CD8-positive, alpha-beta memory T cell (primary cell): ENCODE data around the gene TTLL1. TPM values are rescaled to one million over a fixed set of nuclear protein-coding genes. Genes with fewer than 3 reads are reported as not detected.
"Not testable (repeated sequence)": the region's sequence is repeated elsewhere in the genome, so short reads cannot be mapped to it uniquely, and the experiment has no call there.

Experiments
- CTCF ChIA-PET: fragments of 350-600 bp; sonication (Branson Sonifier 250); formaldehyde crosslinking; loops from one replicate; lab custom pipeline; 2021; ENCODE audit warnings: antibody characterized with exemption; lab: Charles Lee
- POLR2A ChIA-PET: fragments of 350-600 bp; sonication (Branson Sonifier 250); formaldehyde crosslinking; loops from one replicate; lab custom pipeline; 2021; ENCODE audit warnings: antibody characterized with exemption; lab: Charles Lee
- DNase-seq, 5 donors: peaks; one replicate each; pipeline versions ENCODE4 v3.0.0 to v3.0.0-alpha.2; 2020 to 2022; ENCODE audit warnings: mixed read lengths in 1 of 5
- H3K27ac ChIP-seq: one replicate; pipeline ENCODE4 v1.7.0; 2013; ENCODE audit warnings: low read depth, mild to moderate bottlenecking, low read length, moderate library complexity
- H3K27me3 ChIP-seq: 2 replicates; pipeline ENCODE4 v1.7.0; 2013; ENCODE audit warnings: low read length, mild to moderate bottlenecking; ENCODE audit not compliant: insufficient read depth, poor library complexity, severe bottlenecking
- H3K36me3 ChIP-seq: 2 replicates; pipeline ENCODE4 v1.7.0; 2013; ENCODE audit warnings: mild to moderate bottlenecking, low read length, moderate library complexity; ENCODE audit not compliant: insufficient read depth
- H3K4me1 ChIP-seq: 2 replicates; pipeline ENCODE4 v1.7.0; 2013; ENCODE audit warnings: mild to moderate bottlenecking, low read length, moderate library complexity; ENCODE audit not compliant: insufficient read depth
- H3K4me3 ChIP-seq: 2 replicates; pipeline ENCODE4 v1.7.0; 2013; ENCODE audit warnings: mild to moderate bottlenecking, low read length
- H3K9me3 ChIP-seq: 2 replicates; pipeline ENCODE4 v1.7.0; 2013; ENCODE audit warnings: mild to moderate bottlenecking, low read length
- H3K27ac Mint-ChIP-seq, 8 donors: one replicate each; pipeline ENCODE4 v1.8.0; 2020 to 2021; ENCODE audit warnings: mixed read lengths in 8 of 8, mild to moderate bottlenecking in 6 of 8, inconsistent platforms in 3 of 8, moderate library complexity in 3 of 8
- H3K27me3 Mint-ChIP-seq, 2 donors: one replicate each; pipeline ENCODE4 v1.8.0; 2020 to 2021; ENCODE audit warnings: mixed read lengths in 2 of 2, mild to moderate bottlenecking in 1 of 2, moderate library complexity in 1 of 2
- H3K36me3 Mint-ChIP-seq, 3 donors: one replicate each; pipeline ENCODE4 v1.8.0; 2020 to 2021; ENCODE audit warnings: mixed read lengths in 3 of 3, inconsistent platforms in 1 of 3, mild to moderate bottlenecking in 1 of 3
- H3K4me1 Mint-ChIP-seq, 3 donors: one replicate each; pipeline ENCODE4 v1.8.0; 2020 to 2021; ENCODE audit warnings: mixed read lengths in 3 of 3, inconsistent platforms in 1 of 3, mild to moderate bottlenecking in 1 of 3
- H3K4me3 Mint-ChIP-seq, 7 donors: one replicate each; pipeline ENCODE4 v1.8.0; 2020 to 2021; ENCODE audit warnings: mixed read lengths in 7 of 7, mild to moderate bottlenecking in 6 of 7, moderate library complexity in 4 of 7, inconsistent platforms in 2 of 7
- H3K9me3 Mint-ChIP-seq, 5 donors: one replicate each; pipeline ENCODE4 v1.8.0; 2020 to 2022; ENCODE audit warnings: mixed read lengths in 5 of 5, mild to moderate bottlenecking in 3 of 5, moderate library complexity in 2 of 5, inconsistent platforms in 1 of 5
- polyA plus RNA-seq: library from polyadenylated mRNA; unstranded; fragments of 300-500 nt; fragmentation: Illumina TruSeq; gene quantifications from one replicate; pipeline ENCODE4 v1.2.3, GENCODE V29; 2021
- total RNA-seq, 2 experiments: library from RNA; stranded (reverse); gene quantifications; one replicate each; pipeline ENCODE4 v1.2.3, GENCODE V29; 2021

The TTLL1 gene
- total and polyA plus RNA-seq, 3 experiments from 2014 or later, result 4.3 to 15.8 (median 5.0) TPM

DNA sequence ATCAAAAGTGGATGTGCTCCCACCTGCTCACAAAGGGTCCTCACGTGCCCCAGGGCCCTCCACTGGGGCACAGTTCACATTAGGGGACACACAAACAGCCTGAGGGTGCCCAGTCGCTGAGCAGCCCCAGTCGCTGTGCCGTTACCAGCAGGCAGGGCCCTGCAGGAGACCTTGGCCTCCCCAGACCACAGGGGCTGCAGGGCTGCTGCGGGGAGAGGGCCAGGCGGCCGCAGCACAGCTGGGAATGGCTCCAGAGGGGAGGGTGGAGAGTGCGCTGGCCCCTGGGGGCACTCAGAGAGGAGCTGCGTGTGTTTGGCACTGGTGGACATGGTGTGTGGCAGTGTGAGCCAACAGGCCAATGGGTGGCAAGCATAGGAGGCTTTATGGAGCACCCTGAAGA is 53.9 kb downstream of the TTLL1 start:
- H3K27ac ChIP-seq, result no peak overlapping the region
- H3K9me3 Mint-ChIP-seq, result no peaks in the 10 kb centered on the region
- ChIA-PET POLR2A (no interaction called here), CTCF (no interaction called here)
- H3K27me3 Mint-ChIP-seq, result no peaks in the 10 kb centered on the region
- H3K27ac Mint-ChIP-seq, result no peak overlapping the region
- H3K36me3 ChIP-seq, result no peaks in the 10 kb centered on the region
- H3K9me3 ChIP-seq, result no peaks in the 10 kb centered on the region
- H3K36me3 Mint-ChIP-seq, result peaks cover 0 to 4% (median 0%) of the 10 kb centered on the region in 3 donors
- no peaks in the 10 kb centered on the region for H3K27me3 ChIP-seq
- no peaks in the 10 kb centered on the region for H3K4me1 ChIP-seq
- no peak overlapping the region for H3K4me3 ChIP-seq
- peaks cover 4 to 5% (median 5%) of the 10 kb centered on the region in 3 donors for H3K4me1 Mint-ChIP-seq
- no peak for DNase-seq
- H3K4me3 Mint-ChIP-seq, result no peak overlapping the region

DNA sequence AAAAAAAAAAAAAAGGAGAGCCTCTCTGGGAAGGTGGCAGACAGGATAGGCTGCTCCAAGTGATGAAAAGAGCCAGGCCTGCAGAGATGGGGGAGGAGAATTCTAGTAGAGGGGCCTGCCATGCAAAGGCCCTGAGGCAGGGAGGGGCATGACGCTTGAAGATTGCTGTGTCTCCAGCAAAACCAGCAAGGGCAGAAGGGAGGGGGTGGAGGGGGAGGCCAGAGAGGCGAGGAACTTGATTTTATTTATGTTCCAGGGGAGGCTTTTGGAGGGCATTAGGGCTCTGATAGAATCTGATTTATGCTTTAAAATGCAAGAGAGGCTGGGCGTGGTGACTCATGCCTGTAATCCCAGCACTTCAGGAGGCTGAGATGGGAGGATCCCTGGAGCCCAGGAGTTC is 57.6 kb downstream of the TTLL1 start:
- H3K4me3 Mint-ChIP-seq, result no peak overlapping the region
- H3K9me3 Mint-ChIP-seq, result no peaks in the 10 kb centered on the region
- H3K36me3 Mint-ChIP-seq, result no peaks in the 10 kb centered on the region
- Histone ChIP-seq H3K4me3 (no peak overlapping the region), H3K4me1 (no peaks in the 10 kb centered on the region), H3K27ac (no peak overlapping the region), H3K27me3 (no peaks in the 10 kb centered on the region), H3K9me3 (no peaks in the 10 kb centered on the region), H3K36me3 (no peaks in the 10 kb centered on the region)
- no peak overlapping the region for H3K27ac Mint-ChIP-seq
- H3K27me3 Mint-ChIP-seq, result no peaks in the 10 kb centered on the region
- ChIA-PET CTCF (interaction anchor here (1.5 kb wide), 1 partner anchor 9 kb away, joined by 3 read pairs; no protein-coding TSS in a partner anchor), POLR2A (no interaction called here)
- H3K4me1 Mint-ChIP-seq, result peaks cover 4 to 5% (median 5%) of the 10 kb centered on the region in 3 donors
- DNase-seq, result no peak

DNA sequence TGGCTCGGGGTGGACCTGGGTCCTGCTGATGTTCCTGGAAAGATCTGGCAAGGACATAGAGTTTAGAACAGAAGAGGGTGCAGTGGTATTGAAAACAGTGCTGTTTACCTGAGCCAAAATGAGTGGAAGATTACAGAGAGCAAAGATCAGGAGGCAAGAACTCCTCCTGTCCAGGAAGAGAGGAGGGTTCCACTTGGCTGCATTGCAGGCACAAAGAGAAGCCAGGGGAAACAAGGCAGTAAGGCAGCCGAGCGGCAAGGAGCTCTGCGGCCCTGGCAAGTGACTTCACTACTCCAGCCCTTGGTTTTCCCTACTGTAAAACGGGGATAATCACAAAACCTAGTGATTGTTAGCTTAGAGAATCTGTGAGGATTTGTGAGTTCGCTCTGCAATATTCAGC is 70.6 kb downstream of the TTLL1 start:
- Histone ChIP-seq H3K9me3 (no peaks in the 10 kb centered on the region), H3K4me1 (peaks cover 4% of the 10 kb centered on the region), H3K36me3 (no peaks in the 10 kb centered on the region), H3K27ac (no peak overlapping the region), H3K4me3 (no peak overlapping the region), H3K27me3 (no peaks in the 10 kb centered on the region)
- ChIA-PET POLR2A (no interaction called here), CTCF (no interaction called here)
- Mint-ChIP-seq H3K36me3 (peaks cover 0 to 11% (median 0%) of the 10 kb centered on the region in 3 donors), H3K4me1 (peaks cover 13 to 15% (median 15%) of the 10 kb centered on the region in 3 donors), H3K4me3 (no peak overlapping the region), H3K27me3 (no peaks in the 10 kb centered on the region), H3K27ac (peak overlapping the region in 3 of 8 donors; percentile 4 to 15 (median 12)), H3K9me3 (no peaks in the 10 kb centered on the region)
- DNase-seq, result no peak

DNA sequence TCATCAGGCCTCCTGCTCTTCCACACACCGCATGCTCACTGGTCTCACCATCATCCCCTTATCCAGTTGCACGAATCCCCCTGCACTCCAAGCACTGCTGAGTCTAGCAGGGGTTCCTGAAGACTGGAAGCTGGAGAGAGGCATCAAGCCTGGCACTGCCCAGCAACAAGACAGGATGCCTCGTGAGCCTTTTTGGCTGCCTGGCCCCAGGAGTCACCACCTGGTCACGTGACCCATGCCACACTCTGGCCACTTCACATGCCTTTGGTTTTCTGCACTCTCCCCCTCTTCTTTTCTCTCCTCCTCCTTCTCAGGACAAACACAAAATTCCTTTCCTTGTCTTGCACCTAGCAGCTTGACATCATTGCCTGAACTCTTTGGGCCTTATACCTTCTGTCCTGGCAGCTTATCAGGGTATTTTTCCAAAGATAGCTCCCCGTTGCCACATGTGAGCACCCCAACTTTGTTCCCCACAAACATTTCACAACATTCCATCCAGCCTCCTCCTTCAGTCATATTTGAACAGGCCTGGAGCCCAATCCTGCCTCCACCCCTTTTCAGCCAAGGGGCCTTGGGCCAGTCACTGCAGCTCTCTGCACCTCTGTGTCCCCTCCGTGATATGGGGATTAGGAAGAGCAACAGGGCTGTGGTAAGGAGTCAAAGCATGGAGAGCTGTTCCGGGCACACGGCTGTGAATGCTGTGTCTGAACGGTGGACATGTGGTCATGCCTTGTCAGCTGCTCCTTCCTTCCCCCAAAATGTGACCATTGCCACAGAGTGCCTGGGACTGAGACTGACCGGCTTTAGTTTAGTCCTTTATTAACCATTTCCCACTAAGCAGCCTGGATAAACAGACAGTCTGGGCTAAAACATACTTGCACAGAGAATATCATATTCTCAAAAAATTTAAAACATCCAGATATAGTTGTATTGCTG is 71.4 kb downstream of the TTLL1 start:
- ChIA-PET POLR2A (no interaction called here), CTCF (interaction anchor here (1.0 kb wide), 1 partner anchor 16 kb away, joined by 4 read pairs; no protein-coding TSS in a partner anchor)
- Mint-ChIP-seq H3K4me1 (peaks cover 21 to 23% (median 23%) of the 10 kb centered on the region in 3 donors), H3K9me3 (no peaks in the 10 kb centered on the region), H3K27me3 (no peaks in the 10 kb centered on the region), H3K36me3 (peaks cover 0 to 11% (median 0%) of the 10 kb centered on the region in 3 donors), H3K4me3 (peak overlapping the region in 4 of 7 donors; percentile 8 to 73 (median 42)), H3K27ac (peak overlapping the region in 3 of 8 donors; percentile 9 to 56 (median 50))
- Histone ChIP-seq H3K36me3 (no peaks in the 10 kb centered on the region), H3K27me3 (no peaks in the 10 kb centered on the region), H3K27ac (no peak overlapping the region), H3K9me3 (no peaks in the 10 kb centered on the region), H3K4me3 (no peak overlapping the region), H3K4me1 (peaks cover 9% of the 10 kb centered on the region)
- no peak for DNase-seq

DNA sequence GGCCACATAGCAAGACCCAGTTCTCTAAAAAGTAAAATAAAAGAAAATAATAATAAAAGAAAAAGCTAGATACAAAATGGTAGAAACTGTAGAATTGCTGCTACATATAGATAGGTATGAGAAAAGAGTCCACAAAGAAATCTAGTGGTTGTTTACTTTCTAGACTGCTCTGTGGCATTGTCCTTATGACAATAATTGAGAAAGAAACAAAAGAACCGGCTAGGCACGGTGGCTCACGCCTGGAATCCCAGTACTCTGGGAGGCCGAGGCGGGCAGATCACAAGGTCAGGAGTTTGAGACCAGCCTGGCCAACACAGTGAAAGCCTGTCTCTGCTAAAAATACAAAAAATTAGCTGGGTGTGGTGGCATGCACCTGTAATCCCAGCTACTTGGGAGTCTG is 73.0 kb downstream of the TTLL1 start:
- H3K4me1 ChIP-seq, H3K4me3 ChIP-seq, H3K9me3 Mint-ChIP-seq, H3K27me3 ChIP-seq, H3K9me3 ChIP-seq, H3K27me3 Mint-ChIP-seq, DNase-seq, CTCF ChIA-PET, H3K36me3 ChIP-seq, H3K27ac ChIP-seq: not testable (repeated sequence)
- H3K36me3 Mint-ChIP-seq, result peaks cover 0 to 11% (median 0%) of the 10 kb centered on the region in 3 donors
- peak overlapping the region; percentile 13 to 99 (median 98) for H3K4me3 Mint-ChIP-seq
- POLR2A ChIA-PET, result interaction anchor here (0.9 to 1.6 kb wide), 2 partner anchors 74 to 171 kb away, joined by 3 read pairs; no protein-coding TSS in a partner anchor
- peak overlapping the region in 1 of 8 donors; percentile 86 for H3K27ac Mint-ChIP-seq
- peaks cover 24 to 32% (median 29%) of the 10 kb centered on the region in 3 donors for H3K4me1 Mint-ChIP-seq

DNA sequence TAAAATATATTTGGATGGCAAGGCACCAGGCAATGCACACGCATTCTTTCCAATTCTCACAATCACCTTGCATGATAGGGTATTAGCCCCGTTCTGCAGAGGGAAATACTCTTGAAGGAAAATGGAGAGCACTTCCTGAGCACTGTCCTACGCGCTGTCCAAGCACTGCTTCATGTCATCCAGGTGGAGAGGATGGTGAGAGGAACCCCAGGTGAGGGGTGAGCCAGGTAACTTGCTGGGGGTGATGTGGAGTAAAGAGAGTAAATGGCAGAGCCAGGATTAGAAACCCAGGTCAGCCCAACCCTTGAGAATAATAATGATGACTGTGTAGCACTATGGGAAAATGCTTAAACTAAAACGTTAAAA is 73.5 kb downstream of the TTLL1 start:
- H3K27ac ChIP-seq, result peak overlapping the region; percentile 82
- H3K4me3 ChIP-seq, result peak overlapping the region; percentile 91

DNA sequence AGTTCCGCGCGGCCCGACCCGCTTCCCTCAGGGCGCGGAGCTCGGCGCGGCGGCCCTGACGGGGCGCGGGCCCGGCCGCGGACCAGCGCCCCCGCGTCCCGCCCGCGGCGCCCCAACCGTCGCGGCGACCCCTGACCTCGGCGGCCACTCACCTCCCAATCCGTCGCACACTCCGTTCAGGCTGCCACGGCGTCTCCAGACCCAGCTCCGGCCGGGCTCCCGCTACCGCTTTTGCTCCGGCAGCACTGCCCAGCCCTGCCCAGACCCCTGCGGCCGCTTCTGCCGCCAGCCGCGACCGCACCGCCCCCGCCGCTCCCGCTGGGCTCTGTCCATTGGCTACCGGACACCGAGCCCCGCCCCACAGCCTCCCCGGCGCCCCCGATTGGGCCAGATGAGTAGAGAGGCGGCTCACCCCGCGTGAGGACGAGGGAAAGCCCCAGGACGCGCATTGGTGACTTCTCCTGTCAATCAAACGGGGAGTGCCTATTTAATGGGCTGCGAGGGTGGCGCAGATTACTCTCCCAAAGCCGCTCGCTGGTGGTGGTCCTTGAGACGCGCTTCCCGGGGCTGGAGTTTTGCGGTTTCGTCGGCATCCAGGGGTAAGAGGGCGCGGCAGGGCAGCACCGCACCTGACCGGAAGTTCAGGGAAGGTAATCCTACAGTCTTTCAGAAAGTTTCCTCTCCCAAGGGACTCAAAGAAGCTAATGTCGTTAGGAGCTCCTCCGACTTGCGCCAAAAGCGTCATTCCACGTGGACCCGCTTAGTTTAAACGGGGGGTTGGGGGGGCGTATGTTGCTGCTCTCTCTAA is 74.1 kb downstream of the TTLL1 start, which contains the start of gene PACSIN2:
Gene PACSIN2 (minus strand): TSS at position 281 of the 808 bp plus-strand sequence. CDS start 103,069 bp downstream, outside the sequence.
- no peaks in the 10 kb centered on the region for H3K27me3 ChIP-seq
- ChIA-PET POLR2A (interaction anchor here (0.9 to 1.6 kb wide), 5 partner anchors 10 to 922 kb away, joined by 3 to 5 read pairs (median 3); partner anchors contain the start of gene ARFGAP3), CTCF (interaction anchor here (1.2 kb wide), 1 partner anchor 147 kb away, joined by 3 read pairs; no protein-coding TSS in a partner anchor)
- no peaks in the 10 kb centered on the region for H3K36me3 ChIP-seq
- H3K9me3 Mint-ChIP-seq, result no peaks in the 10 kb centered on the region
- no peaks in the 10 kb centered on the region for H3K9me3 ChIP-seq
- H3K4me1 Mint-ChIP-seq, result peaks cover 25 to 39% (median 31%) of the 10 kb centered on the region in 3 donors
- peak within 1 kb of the TSS; percentile 82 for H3K27ac ChIP-seq
- no peaks in the 10 kb centered on the region for H3K27me3 Mint-ChIP-seq
- peak within 1 kb of the TSS; percentile 86 to 99 (median 96) for H3K27ac Mint-ChIP-seq
- H3K4me3 ChIP-seq, result peak within 1 kb of the TSS; percentile 91
- DNase-seq, result peak; percentile 97 to 99 (median 98)
- H3K4me1 ChIP-seq, result peaks cover 9% of the 10 kb centered on the region
- H3K4me3 Mint-ChIP-seq, result peak within 1 kb of the TSS; percentile 96 to 99 (median 98)
- H3K36me3 Mint-ChIP-seq, result peaks cover 0 to 11% (median 0%) of the 10 kb centered on the region in 3 donors

More for the DNA sequence above, 73.5 kb downstream of the TTLL1 start:
- Mint-ChIP-seq H3K27me3 (no peaks in the 10 kb centered on the region), H3K9me3 (no peaks in the 10 kb centered on the region), H3K36me3 (peaks cover 0 to 11% (median 0%) of the 10 kb centered on the region in 3 donors), H3K4me3 (peak overlapping the region; percentile 96 to 99 (median 98)), H3K27ac (peak overlapping the region; percentile 86 to 99 (median 96)), H3K4me1 (peaks cover 25 to 36% (median 31%) of the 10 kb centered on the region in 3 donors)
- Histone ChIP-seq H3K36me3 (no peaks in the 10 kb centered on the region), H3K27me3 (no peaks in the 10 kb centered on the region), H3K9me3 (no peaks in the 10 kb centered on the region), H3K4me1 (peaks cover 9% of the 10 kb centered on the region)
- CTCF ChIA-PET, result no interaction called here
- POLR2A ChIA-PET, result interaction anchor here (0.9 to 1.6 kb wide), 5 partner anchors 11 to 923 kb away, joined by 3 to 5 read pairs (median 3); partner anchors contain the start of gene ARFGAP3
- no peak for DNase-seq
